Measurements from ENCODE around the gene DENND2D. TPM values are rescaled to one million over a fixed set of nuclear protein-coding genes. Genes with fewer than 3 reads are reported as not detected.

The DENND2D gene
- total RNA-seq, 1 donor from 2014 or later = 0.25 TPM

GRCh38 chr1:111175349-111175748 is 25.1 kb downstream of the DENND2D start:
- no peaks in the 10 kb centered on the region for H3K9me3 Mint-ChIP-seq (ENCODE audit: low read depth)
- H3K27ac Mint-ChIP-seq (ENCODE audit: unreplicated experiment) = no peak overlapping the region
- no peaks in the 10 kb centered on the region for H3K27me3 Mint-ChIP-seq (ENCODE audit: low read depth)
- no peaks in the 10 kb centered on the region for H3K4me1 Mint-ChIP-seq (ENCODE audit: low read depth)
- no peak for TF ChIP-seq CTCF (IDR thresholded peaks at IDR 0.05)
- peaks cover 14% of the 10 kb centered on the region for H3K36me3 Mint-ChIP-seq (ENCODE audit: low read depth)
- H3K4me3 Mint-ChIP-seq (ENCODE audit: unreplicated experiment) = no peak overlapping the region
- no peak for DNase-seq (ENCODE audit: low spot score)

- DNase-seq (ENCODE audit: low spot score) = no peak
- Mint-ChIP-seq H3K4me3 (ENCODE audit: unreplicated experiment) (no peak overlapping the region), H3K4me1 (ENCODE audit: low read depth) (no peaks in the 10 kb centered on the region), H3K27ac (ENCODE audit: unreplicated experiment) (no peak overlapping the region), H3K36me3 (ENCODE audit: low read depth) (peaks cover 14% of the 10 kb centered on the region), H3K9me3 (ENCODE audit: low read depth) (no peaks in the 10 kb centered on the region), H3K27me3 (ENCODE audit: low read depth) (no peaks in the 10 kb centered on the region)
- no peak for TF ChIP-seq CTCF (IDR thresholded peaks at IDR 0.05)
Observed at GRCh38 chr1:111174070-111174469, 26.4 kb downstream of the DENND2D start.

DNA sequence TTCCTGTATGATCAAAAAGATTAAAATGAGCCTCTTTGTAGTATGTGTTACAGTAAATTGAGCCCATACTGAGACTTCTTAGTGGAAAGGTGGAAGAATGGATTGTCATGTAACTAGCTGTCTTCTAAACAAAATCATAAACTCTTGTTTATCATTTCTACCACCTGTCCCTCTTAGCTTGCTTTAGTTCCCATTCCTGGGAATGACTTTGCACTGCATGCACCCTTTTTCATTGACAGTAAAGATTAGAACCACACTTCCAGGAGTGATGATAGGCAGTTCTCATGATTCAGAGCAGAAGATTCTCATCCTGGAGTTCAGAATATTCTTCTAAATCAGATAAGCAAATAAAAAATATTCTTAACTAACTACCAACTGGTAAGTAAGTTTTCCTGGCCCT is 28.0 kb downstream of the DENND2D start:
- DNase-seq (ENCODE audit: low spot score) = no peak
- Mint-ChIP-seq H3K27ac (ENCODE audit: unreplicated experiment) (no peak overlapping the region), H3K27me3 (ENCODE audit: low read depth) (no peaks in the 10 kb centered on the region), H3K36me3 (ENCODE audit: low read depth) (peaks cover 10% of the 10 kb centered on the region), H3K4me3 (ENCODE audit: unreplicated experiment) (no peak overlapping the region), H3K4me1 (ENCODE audit: low read depth) (peaks cover 4% of the 10 kb centered on the region), H3K9me3 (ENCODE audit: low read depth) (no peaks in the 10 kb centered on the region)
- TF ChIP-seq CTCF (IDR thresholded peaks at IDR 0.05) = no peak

- no peaks in the 10 kb centered on the region for H3K27me3 Mint-ChIP-seq (ENCODE audit: low read depth)
- TF ChIP-seq CTCF (IDR thresholded peaks at IDR 0.05) = no peak
- no peak overlapping the region for H3K4me3 Mint-ChIP-seq (ENCODE audit: unreplicated experiment)
- H3K36me3 Mint-ChIP-seq (ENCODE audit: low read depth) = peaks cover 9% of the 10 kb centered on the region
- peaks cover 4% of the 10 kb centered on the region for H3K4me1 Mint-ChIP-seq (ENCODE audit: low read depth)
- no peak overlapping the region for H3K27ac Mint-ChIP-seq (ENCODE audit: unreplicated experiment)
- no peak for DNase-seq (ENCODE audit: low spot score)
- no peaks in the 10 kb centered on the region for H3K9me3 Mint-ChIP-seq (ENCODE audit: low read depth)
Observed at GRCh38 chr1:111164151-111164550, 36.3 kb downstream of the DENND2D start.

GRCh38 chr1:111163363-111163762 is 37.1 kb downstream of the DENND2D start:
- Mint-ChIP-seq H3K4me1 (ENCODE audit: low read depth) (peaks cover 4% of the 10 kb centered on the region), H3K27me3 (ENCODE audit: low read depth) (no peaks in the 10 kb centered on the region), H3K9me3 (ENCODE audit: low read depth) (no peaks in the 10 kb centered on the region), H3K36me3 (ENCODE audit: low read depth) (peaks cover 10% of the 10 kb centered on the region), H3K27ac (ENCODE audit: unreplicated experiment) (no peak overlapping the region), H3K4me3 (ENCODE audit: unreplicated experiment) (no peak overlapping the region)
- no peak for DNase-seq (ENCODE audit: low spot score)
- no peak for TF ChIP-seq CTCF (IDR thresholded peaks at IDR 0.05)
